Activated CD8-positive, alpha-beta T cell treated with anti-CD3 and anti-CD28 coated beads for 36 hours (primary cell): ENCODE data around the gene SOX18. TPM values are rescaled to one million over a fixed set of nuclear protein-coding genes. Genes with fewer than 3 reads are reported as not detected.
A peak's percentile ranks its signal among the peaks of the same experiment; 100 is the strongest.
"Not testable (repeated sequence)": the region's sequence is repeated elsewhere in the genome, so short reads cannot be mapped to it uniquely, and the experiment has no call there.

ENCODE experiments used
- ATAC-seq: fragments of 200-7000 bp; cut with Tn5 transposase; one replicate; pipeline ENCODE4 v1.10.0; 2021; ENCODE audit warnings: mild to moderate bottlenecking, moderate library complexity
- CTCF ChIA-PET: fragments of 350-600 bp; sonication (Branson Sonifier 250); formaldehyde crosslinking; loops from one replicate; lab custom pipeline; 2021; ENCODE audit warnings: antibody characterized with exemption; lab: Charles Lee
- POLR2A ChIA-PET: fragments of 350-600 bp; sonication (Branson Sonifier 250); formaldehyde crosslinking; loops from one replicate; lab custom pipeline; 2021; ENCODE audit warnings: antibody characterized with exemption; lab: Charles Lee
- DNase-seq: peaks from one replicate; pipeline ENCODE4 v3.0.0-alpha.2; 2020
- H3K27ac Mint-ChIP-seq: one replicate; pipeline ENCODE4 v1.8.0; 2021; ENCODE audit warnings: mild to moderate bottlenecking, mixed read lengths
- H3K27me3 Mint-ChIP-seq: one replicate; pipeline ENCODE4 v1.8.0; 2021; ENCODE audit warnings: mixed read lengths
- H3K36me3 Mint-ChIP-seq: one replicate; pipeline ENCODE4 v1.8.0; 2021; ENCODE audit warnings: low read depth, mixed read lengths
- H3K4me1 Mint-ChIP-seq: one replicate; pipeline ENCODE4 v1.8.0; 2021; ENCODE audit warnings: low read depth, mixed read lengths
- H3K4me3 Mint-ChIP-seq: one replicate; pipeline ENCODE4 v1.8.0; 2021; ENCODE audit warnings: mild to moderate bottlenecking, moderate library complexity, mixed read lengths
- H3K9me3 Mint-ChIP-seq: one replicate; pipeline ENCODE4 v1.8.0; 2021; ENCODE audit warnings: mixed read lengths
- intact Hi-C: fragments of 100-400 bp; cut with micrococcal nuclease; formaldehyde crosslinking; loops from one replicate; pipeline ENCODE4 v1.10.0; 2022
- total RNA-seq, 2 experiments: library from RNA; stranded (reverse); gene quantifications; one replicate each; pipeline ENCODE4 v1.2.3, GENCODE V29; 2021
- TF ChIP-seq, protein P1 (sequence below): fragments of 200-600 bp; IDR thresholded peaks from one replicate; pipeline ENCODE4 v1.8.0; 2022; ENCODE audit warnings: antibody characterized with exemption, mild to moderate bottlenecking

Gene SOX18
- total RNA-seq, 2 experiments from 2014 or later, result not detected

DNA sequence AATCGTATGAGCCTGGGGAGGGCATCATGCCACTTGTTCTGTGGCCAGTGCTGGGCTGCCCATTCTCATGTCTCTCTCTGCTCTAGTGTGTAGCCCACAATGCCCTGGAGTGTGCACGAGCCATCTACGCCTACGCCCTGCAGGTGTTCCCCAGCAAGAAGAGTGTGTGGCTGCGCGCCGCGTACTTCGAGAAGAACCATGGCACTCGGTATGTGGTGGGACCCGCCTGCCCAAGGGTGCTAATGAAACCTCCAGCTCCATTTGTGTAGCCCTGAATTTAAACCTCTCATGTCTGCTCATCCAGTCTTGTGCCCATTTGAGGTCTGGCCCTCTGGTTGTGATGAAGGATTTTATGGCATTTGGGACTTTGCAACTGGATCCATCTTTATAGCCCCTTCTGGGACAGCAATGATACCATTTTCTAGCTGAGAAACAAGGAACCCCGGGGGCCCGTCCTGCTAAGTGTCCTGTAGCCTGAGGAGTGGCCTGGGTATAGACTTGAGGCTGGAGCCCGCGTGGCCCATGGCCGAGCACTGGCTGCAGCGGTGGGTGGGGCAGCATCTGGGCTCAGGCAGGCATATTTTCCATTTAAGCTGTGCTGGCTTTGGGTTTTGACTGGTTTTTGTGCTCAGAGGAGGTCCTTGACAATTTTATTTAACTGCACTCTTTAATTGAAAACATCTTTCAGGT, 26.6 kb downstream of the SOX18 start:
- Mint-ChIP-seq H3K27me3 (no peaks in the 10 kb centered on the region), H3K9me3 (no peaks in the 10 kb centered on the region), H3K36me3 (peaks cover 53% of the 10 kb centered on the region), H3K4me1 (no peaks in the 10 kb centered on the region), H3K4me3 (no peak overlapping the region), H3K27ac (no peak overlapping the region)
- no peak for DNase-seq
- ChIA-PET POLR2A (interaction anchor here (1.0 kb wide), 1 partner anchor 13 kb away, joined by 5 read pairs; the partner anchor contains the start of gene C20orf204), CTCF (no interaction called here)
- intact Hi-C loops, result no loop called here
- no peak for ATAC-seq
- TF ChIP-seq, protein P1, sequence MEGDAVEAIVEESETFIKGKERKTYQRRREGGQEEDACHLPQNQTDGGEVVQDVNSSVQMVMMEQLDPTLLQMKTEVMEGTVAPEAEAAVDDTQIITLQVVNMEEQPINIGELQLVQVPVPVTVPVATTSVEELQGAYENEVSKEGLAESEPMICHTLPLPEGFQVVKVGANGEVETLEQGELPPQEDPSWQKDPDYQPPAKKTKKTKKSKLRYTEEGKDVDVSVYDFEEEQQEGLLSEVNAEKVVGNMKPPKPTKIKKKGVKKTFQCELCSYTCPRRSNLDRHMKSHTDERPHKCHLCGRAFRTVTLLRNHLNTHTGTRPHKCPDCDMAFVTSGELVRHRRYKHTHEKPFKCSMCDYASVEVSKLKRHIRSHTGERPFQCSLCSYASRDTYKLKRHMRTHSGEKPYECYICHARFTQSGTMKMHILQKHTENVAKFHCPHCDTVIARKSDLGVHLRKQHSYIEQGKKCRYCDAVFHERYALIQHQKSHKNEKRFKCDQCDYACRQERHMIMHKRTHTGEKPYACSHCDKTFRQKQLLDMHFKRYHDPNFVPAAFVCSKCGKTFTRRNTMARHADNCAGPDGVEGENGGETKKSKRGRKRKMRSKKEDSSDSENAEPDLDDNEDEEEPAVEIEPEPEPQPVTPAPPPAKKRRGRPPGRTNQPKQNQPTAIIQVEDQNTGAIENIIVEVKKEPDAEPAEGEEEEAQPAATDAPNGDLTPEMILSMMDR, result no peak

DNA sequence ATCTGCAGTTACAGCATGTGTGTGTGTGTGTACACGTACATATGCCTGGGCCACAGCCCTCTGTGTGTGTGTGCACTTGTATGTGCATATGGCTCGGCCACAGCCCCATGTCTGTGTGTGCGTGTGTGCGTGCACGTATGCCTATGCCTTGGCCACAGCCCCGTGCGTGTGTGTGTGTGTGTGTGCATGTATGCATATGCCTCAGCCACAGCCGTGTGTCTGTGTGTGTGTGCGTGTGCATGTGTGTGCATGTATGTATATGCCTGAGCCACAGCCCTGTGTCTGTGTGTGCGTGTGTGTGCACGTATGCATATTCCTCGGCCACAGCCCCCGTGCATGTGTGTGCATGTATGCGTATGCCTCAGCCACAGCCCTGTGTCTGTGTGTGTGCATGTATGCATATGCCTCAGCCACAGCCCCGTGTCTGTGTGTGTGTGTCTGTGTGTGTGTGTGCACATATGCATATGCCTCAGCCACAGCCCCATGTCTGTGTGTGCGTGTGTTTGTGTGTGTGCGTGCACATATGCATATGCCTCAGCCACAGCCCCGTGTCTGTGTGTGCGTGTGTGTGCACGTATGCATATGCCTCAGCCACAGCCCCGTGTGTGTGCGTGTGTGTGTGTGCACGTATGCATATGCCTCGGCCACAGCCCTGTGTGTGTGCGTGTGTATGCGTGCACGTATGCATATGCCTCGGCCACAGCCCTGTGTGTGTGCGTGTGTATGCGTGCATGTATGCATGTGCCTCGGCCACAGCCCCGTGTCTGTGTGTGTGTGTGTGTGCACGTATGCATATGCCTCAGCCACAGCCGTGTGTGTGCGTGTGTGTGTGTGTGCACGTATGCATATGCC, 28.1 kb downstream of the SOX18 start:
- TF ChIP-seq, protein P1, result no peak
- ChIA-PET POLR2A (no interaction called here), CTCF (no interaction called here)
- no peak overlapping the region for H3K4me3 Mint-ChIP-seq
- ATAC-seq (no peak), DNase-seq (no peak)
- H3K9me3 Mint-ChIP-seq, result no peaks in the 10 kb centered on the region
- peaks cover 50% of the 10 kb centered on the region for H3K36me3 Mint-ChIP-seq
- no peak overlapping the region for H3K27ac Mint-ChIP-seq
- H3K27me3 Mint-ChIP-seq, result no peaks in the 10 kb centered on the region
- intact Hi-C loops, result no loop called here
- no peaks in the 10 kb centered on the region for H3K4me1 Mint-ChIP-seq

DNA sequence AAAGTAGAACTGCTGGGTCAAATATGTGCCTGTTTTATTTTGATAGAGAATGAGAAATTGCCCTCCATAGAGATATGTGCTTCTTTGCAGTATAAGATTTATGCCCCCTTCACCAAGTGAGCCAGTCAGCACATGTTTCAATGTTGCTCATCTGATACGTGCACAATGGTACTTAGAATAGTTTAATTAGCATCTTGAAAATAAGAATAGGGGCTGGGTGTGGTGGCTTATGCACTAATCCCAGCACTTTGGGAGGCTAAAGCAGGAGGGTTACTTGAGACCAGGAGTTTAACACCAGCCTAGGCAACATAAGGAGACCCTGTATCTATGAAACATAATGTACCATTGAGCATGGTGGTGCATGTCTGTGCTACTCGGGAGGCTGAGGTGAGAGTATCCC, 33.8 kb downstream of the SOX18 start:
- ChIA-PET POLR2A (no interaction called here), CTCF (no interaction called here)
- Mint-ChIP-seq H3K9me3 (peaks cover 7% of the 10 kb centered on the region), H3K4me3 (no peak overlapping the region), H3K27ac (peak overlapping the region; percentile 34), H3K36me3 (peaks cover 57% of the 10 kb centered on the region), H3K27me3 (no peaks in the 10 kb centered on the region), H3K4me1 (peaks cover 23% of the 10 kb centered on the region)
- ATAC-seq (no peak), DNase-seq (no peak)
- intact Hi-C loops, result no loop called here
- TF ChIP-seq, protein P1, result no peak

DNA sequence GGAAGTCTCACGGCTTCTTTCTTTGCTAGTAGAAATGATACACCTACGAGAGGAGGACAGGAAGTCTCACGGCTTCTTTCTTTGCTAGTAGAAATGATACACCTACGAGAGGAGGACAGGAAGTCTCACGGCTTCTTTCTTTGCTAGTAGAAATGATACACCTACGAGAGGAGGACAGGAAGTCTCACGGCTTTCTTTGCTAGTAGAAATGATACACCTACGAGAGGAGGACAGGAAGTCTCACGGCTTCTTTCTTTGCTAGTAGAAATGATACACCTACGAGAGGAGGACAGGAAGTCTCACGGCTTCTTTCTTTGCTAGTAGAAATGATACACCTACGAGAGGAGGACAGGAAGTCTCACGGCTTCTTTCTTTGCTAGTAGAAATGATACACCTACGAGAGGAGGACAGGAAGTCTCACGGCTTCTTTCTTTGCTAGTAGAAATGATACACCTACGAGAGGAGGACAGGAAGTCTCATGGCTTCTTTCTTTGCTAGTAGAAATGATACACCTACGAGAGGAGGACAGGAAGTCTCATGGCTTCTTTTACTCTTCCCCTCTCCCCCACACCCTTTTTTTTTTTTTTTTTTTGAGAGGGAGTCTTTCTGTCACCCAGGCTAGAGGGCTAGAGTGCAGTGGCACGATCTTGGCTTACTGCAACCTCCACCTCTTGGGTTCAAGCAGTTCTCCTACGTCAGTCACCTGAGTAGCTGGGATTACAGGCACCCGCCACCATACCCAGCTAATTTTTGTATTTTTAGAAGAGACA, 36.9 kb downstream of the SOX18 start:
- DNase-seq, intact Hi-C loops, H3K27me3 Mint-ChIP-seq, CTCF ChIA-PET: not testable (repeated sequence)
- peak overlapping the region; percentile 50 for H3K4me3 Mint-ChIP-seq
- peaks cover 16% of the 10 kb centered on the region for H3K9me3 Mint-ChIP-seq
- peak overlapping the region; percentile 93 for H3K27ac Mint-ChIP-seq
- H3K4me1 Mint-ChIP-seq, result peaks cover 27% of the 10 kb centered on the region
- ATAC-seq, result peak; percentile 58
- H3K36me3 Mint-ChIP-seq, result peaks cover 72% of the 10 kb centered on the region
- POLR2A ChIA-PET, result interaction anchor here (1.2 kb wide), 1 partner anchor 32 kb away, joined by 3 read pairs; no protein-coding TSS in a partner anchor

DNA sequence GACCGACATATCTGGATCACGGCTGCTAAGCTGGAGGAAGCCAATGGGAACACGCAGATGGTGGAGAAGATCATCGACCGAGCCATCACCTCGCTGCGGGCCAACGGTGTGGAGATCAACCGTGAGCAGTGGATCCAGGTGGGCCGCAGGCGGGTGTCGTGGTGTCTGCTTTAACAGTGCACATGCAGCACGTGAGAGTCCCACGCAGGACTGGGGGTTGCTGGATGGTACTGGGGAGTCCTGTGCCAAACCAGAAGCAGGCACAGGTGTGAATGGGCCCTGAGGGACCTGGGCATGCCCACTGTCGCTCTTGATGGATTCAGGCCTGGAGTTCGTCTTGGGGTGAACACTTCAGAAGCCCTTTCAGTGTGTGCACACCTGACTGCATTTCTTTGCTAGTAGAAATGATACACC, 38.1 kb downstream of the SOX18 start:
- Mint-ChIP-seq H3K27me3 (no peaks in the 10 kb centered on the region), H3K27ac (peak overlapping the region; percentile 85), H3K9me3 (peaks cover 16% of the 10 kb centered on the region), H3K4me1 (peaks cover 27% of the 10 kb centered on the region), H3K36me3 (peaks cover 76% of the 10 kb centered on the region), H3K4me3 (no peak overlapping the region)
- ATAC-seq (peak; percentile 47), DNase-seq (peak; percentile 18)
- intact Hi-C loops, result no loop called here
- ChIA-PET POLR2A (no interaction called here), CTCF (interaction anchor here (1.3 to 1.7 kb wide), 2 partner anchors 27 to 31 kb away, joined by 4 read pairs; no protein-coding TSS in a partner anchor)
- TF ChIP-seq, protein P1, result no peak
